ENCODE data around the gene SEC23A.
"Not testable (repeated sequence)": the region's sequence is repeated elsewhere in the genome, so short reads cannot be mapped to it uniquely, and the experiment has no call there.

The SEC23A gene

DNA sequence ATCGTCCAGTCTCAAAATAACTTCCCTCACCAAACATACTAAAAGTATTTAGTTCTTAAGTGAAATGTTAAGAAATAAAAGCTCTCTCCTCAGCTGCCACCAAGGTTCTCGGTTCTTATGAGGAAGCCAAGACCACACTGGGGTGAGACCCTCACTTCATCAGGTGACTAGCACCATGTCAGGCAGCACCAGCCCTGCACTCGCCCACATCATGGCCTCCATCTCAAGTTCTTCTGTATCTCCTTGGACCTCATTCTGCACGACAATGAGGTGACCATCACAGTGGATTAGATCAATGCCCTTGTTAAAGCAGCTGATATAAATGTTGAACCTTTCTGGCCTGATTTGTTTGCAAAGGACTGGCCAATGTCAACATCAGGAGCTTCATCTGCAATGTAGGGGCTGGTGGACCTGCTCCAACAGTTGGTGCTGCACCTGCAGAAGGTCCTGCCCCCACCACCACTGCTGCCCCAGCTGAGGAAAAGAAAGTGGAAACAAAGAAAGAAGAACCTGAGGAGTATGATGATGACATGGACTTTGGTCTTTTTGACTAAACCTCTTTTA lies 12.4 kb downstream of the SEC23A start:
- DNase-seq, result no peak

DNA sequence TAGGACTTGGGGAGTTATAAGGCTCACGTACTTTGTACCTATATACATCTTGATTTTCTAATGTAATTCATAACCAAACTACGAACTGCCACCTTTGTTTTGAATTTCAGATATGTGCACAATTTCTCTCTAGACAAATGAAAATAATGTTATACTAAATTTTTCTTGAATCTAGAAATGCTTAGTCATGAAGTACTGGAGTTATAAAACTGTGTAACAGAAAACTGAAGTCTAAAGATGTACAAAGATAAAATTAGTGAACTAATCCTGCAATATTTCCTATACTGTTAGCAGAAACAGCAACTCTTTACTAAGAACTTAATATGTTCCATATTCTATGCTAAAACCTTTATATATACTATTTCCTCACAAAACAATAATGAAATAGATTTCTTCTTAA lies 15.5 kb downstream of the SEC23A start:
- no peak for DNase-seq

- no peak for DNase-seq
Observed at GRCh38 chr14:39085933-39086332, 17.1 kb downstream of the SEC23A start.

- DNase-seq, result no peak
Observed at GRCh38 chr14:39083127-39083526, 19.9 kb downstream of the SEC23A start.

GRCh38 chr14:39080886-39081285 lies 22.1 kb downstream of the SEC23A start:
- no peak for DNase-seq

- DNase-seq, result no peak
Observed at GRCh38 chr14:39071096-39071495, 31.9 kb downstream of the SEC23A start.

DNA sequence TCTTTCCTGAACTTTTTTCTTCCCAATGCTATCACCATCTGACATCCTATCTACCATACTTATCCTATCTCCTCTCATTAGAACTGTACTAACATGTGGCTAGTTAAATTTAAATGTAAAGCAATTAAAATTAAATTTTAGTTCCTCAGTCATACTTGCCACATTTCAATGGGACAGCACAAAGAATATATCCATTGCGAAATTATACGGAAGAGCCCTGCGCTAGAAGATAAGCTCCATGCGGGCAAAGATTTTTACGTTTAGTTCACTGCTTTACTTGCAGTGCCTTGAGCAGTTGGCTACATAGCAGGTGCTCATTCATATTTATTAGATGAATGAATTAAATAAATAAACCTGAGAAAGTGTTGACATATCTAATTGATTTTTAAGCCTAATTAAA lies 33.1 kb downstream of the SEC23A start:
- DNase-seq, result no peak

DNA sequence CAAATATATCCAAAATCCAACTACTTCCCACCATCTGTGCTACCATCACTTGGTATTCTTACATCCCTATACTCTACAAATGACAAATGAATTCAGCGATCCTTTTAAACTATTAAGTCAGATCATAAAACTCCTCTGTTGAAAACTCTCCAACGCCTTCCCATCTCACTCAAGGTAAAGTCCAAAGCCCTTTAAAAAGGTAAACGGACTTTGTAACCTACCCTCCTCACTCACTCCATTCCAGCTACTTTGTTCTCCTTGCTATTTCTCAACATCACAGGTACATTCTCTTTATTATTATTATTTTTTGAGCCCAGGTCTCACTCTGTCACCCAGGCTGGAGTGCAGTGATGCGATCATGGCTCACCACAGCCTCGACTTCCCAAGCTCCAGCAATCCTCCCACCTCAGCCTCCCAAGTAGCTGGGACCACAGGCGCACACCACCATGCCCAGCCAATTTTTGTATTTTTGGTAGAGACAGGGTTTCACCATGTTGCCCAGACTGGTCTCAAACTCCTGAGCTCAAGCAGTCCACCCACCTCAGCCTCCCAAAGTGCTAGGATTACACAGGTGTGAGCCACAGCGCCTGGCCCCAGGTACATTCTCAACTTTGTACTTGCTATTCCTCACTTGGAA lies 33.7 kb downstream of the SEC23A start:
- not testable (repeated sequence) for DNase-seq

- no peak for DNase-seq
Observed at GRCh38 chr14:39060818-39061437, 42.1 kb downstream of the SEC23A start.

DNA sequence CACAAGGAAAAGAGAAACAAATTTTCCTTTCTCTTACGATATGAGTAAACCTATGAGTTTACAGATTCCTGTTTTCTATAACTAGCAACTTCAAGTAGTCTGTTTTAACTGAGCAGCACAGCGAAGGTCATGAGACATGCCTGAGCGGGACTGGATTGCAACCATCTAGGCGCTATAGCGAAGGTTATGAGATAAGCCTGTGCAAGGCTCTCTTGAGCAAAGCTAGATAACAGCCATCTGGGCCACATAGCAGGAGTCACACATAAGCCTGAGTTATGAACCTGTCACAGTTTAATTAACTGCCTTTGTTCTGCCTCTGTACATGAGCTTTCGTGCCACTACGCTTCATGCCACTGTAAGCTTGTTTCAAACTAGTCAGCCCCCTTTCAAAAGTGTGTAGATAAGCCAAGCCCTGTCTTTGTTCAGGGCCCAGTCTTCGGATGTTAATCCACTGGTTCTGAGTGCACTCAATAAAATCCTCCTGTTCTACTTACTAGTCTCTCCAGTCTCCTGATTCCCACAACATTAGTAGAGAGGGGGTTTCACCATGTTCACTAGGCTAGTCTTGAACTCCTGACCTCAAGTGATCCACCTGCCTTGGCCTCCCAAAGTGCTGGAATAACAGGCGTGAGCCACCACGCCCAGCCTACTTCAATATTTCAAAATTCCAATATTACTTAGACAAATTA lies 47.1 kb downstream of the SEC23A start:
- DNase-seq, result no peak

DNA sequence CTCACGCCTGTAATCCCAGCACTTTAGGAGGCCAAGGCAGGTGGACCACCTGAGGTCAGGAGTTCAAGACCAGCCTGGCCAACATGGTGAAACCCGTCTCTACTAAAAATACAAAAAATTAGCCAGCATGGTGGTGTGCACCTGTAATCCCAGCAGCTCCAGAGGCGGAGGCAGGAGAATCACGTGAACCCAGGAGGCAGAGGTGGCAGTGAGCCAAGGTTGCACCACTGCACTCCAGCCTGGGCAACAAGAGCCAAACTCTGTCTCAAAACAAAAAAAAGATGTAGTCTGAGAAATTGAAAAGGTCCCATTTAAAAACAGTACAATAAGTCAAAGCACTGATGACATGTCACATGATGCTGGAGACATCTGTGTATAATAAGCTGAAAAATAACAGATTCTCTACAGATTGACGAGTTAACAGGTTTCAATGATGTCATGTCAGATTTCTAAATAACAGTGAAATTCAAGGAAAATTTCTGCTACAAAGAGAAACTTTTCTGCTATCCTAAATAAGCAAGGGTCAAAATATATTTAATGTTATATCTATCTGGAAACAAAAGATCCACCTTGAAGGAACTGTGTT lies 50.1 kb downstream of the SEC23A start:
- DNase-seq, result not testable (repeated sequence)

DNA sequence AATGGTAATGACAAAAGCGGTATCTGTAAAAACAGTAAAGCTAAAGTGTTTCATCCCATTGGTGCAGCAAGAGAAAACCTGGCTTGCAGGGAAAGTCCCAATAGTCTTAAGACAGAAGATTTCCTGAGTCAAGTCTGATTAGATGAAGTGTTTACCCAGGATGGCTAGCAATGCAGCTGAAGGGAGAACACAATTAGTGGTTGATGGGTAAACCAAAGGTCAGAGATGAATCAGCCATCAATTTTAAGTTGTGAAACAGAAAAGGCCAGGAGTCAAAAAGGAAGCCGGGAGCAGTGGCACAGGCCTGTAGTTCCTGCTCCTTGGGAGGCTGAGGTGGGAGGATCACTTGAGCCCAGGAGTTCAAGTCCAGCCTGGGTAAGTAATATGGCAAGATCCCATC lies 52.6 kb downstream of the SEC23A start:
- no peak for DNase-seq

DNA sequence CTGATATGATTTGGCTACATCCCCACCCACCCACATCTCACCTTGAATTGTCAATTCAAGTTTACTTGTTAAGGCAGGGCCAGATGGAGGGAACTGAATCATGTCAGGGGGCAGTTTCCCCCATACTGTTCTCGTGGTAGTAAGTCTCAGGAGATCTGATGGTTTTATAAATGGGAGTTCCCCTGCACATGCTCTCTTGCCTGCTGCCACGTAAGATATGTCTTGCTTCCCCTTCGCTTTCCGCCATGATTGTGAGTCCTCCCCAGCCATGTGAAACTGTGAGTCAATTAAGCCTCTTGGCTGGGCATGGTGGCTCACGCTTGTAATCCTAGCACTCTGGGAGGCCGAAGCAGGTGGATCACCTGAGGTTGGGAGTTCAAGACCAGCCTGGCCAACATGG lies 57.1 kb downstream of the SEC23A start:
- DNase-seq, result not testable (repeated sequence)

- DNase-seq, result no peak
Observed at GRCh38 chr14:39043352-39043943, 59.6 kb downstream of the SEC23A start.

- no peak for DNase-seq
Observed at GRCh38 chr14:39040529-39040928, 62.5 kb downstream of the SEC23A start.

GRCh38 chr14:39038542-39038941 lies 64.5 kb downstream of the SEC23A start:
- DNase-seq, result no peak

- no peak for DNase-seq
Observed at GRCh38 chr14:39036760-39037159, 66.3 kb downstream of the SEC23A start.

DNA sequence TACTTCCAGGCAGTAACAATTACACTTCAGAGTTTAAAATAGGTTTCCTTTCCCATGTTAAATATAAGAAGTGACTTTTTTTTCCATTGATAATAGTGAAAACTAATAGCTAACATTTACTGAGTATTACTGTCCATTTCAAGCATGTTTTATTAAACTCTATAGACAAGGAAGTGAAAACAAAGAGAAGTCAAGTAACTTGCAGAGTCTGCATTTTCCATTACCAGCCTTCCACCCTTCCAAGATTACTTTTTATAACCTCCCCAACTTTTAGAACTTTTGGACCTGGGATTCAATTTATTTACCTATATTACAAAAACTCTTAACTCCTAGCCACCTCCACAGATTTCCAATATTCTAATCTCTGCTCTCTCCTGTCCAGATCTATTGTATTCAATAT lies 67.7 kb downstream of the SEC23A start:
- DNase-seq, result no peak

DNA sequence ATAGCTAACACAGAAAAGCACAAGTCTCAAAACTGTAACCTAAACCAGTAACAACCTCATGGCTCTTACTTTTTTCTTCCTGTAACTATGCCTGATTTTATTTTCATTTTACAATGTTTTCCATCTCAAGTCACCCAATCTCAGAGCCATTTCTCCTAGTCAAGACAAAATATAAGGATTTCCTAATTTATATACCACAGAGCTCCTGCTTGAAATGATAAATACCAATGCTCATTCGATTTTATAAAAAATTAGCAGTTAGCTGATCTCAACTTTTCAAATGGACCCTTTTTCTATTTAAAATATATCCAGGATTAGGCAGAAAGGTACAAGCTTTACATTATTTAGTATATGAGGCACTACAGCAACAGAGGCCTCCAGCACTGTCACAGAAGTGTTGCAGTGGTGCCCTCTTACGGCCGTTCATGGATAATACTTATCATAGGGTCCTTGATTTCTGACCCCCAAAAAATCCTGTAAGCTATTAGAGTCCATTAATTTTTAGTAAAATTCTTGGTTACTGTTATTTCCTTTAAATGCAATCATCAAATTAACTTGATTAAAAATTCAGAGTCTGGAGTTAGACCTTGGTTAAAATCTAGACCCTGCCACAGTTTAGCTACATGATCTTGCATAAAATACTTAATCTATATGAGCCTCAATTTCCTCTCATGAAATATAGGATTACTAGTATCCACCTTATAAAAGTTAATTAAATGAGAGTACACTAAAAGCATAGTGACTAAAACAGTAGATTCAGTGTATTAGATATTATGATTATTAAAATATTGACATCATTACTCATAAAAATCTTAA lies 68.3 kb downstream of the SEC23A start:
- no peak for DNase-seq

GRCh38 chr14:39033371-39033770 lies 69.7 kb downstream of the SEC23A start:
- DNase-seq, result no peak

DNA sequence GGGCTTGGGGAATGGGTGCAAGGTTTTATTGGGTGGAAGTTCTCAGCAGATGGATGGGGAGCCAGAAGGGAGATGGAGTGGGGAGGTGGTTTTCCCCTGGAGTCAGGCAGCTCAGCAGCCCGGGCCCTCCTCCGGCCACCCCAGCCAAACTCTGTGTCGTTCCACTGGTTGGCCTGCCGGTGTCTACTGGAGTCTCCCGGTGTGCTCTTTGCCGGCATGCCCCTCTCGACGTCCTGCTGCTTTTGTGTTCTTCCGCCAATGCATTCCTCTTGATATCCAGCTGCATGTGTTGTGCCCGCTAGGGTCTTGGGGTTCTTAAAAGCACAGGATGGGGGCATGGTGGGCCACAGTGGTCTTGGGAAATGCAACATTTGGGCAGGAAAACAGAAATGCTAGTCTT lies 72.8 kb downstream of the SEC23A start:
- DNase-seq, result no peak

DNA sequence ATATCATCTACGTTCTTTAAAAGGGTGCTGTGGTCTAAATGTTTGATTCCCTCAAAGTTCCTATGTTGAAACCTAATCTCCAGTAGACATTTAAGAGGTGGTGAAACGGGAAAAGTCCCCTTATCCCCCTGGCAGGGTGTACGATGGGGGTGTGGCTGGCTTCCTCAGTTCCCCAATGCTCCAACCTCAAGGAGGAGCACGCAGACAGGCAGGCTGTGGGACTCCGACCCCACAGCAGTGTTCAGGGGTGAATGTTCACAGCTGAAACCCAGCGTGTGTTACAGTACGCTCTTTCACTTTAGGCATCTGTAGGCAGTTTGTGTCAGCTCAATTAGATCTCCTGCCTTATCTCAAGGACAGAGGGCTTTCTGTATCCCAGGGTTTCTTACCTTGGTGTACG lies 73.2 kb downstream of the SEC23A start:
- DNase-seq, result no peak

All from AML-193 (cell line).